Coronary artery (tissue), 2 donors: ENCODE data around the gene DISP3.

Source experiments
- DNase-seq: peaks from one replicate; pipeline ENCODE4 v3.0.0-alpha.2; 2017; ENCODE audit warnings: low spot score
- H3K27ac ChIP-seq, 2 donors: fragments of 200-600 bp; sonication (generic); one replicate each; pipeline ENCODE4 v1.5.1; 2016 to 2019
- H3K4me3 ChIP-seq: fragments of 200-600 bp; sonication (generic); 2 replicates; pipeline ENCODE4 v1.5.1; 2016; ENCODE audit warnings: mild to moderate bottlenecking, moderate library complexity
- CTCF ChIP-seq: fragments of 200-600 bp; sonication (generic); IDR thresholded peaks from one replicate; pipeline ENCODE4 v1.5.1; 2019; ENCODE audit warnings: antibody characterized with exemption

Gene DISP3

GRCh38 chr1:11478571-11479374, at the start of gene DISP3:
Gene DISP3 (plus strand): TSS chr1:11479155. CDS start chr1:11500993, 21,838 bp downstream.
- no peak for TF ChIP-seq CTCF
- DNase-seq = no peak
- Histone ChIP-seq H3K27ac (no peak within 1 kb of the TSS), H3K4me3 (peak within 1 kb of the TSS; percentile 64)

GRCh38 chr1:11429226-11429625, 49.7 kb upstream of the DISP3 start:
- no peak for TF ChIP-seq CTCF
- H3K4me3 ChIP-seq = no peak overlapping the region

GRCh38 chr1:11429935-11430334, 49.0 kb upstream of the DISP3 start:
- DNase-seq = no peak
- TF ChIP-seq CTCF = no peak

More at GRCh38 chr1:11429226-11429625, 49.7 kb upstream of the DISP3 start:
- H3K27ac ChIP-seq = no peak overlapping the region
- no peak for DNase-seq

GRCh38 chr1:11431941-11432507, 46.9 kb upstream of the DISP3 start:
- no peak for TF ChIP-seq CTCF
- no peak overlapping the region for H3K27ac ChIP-seq
- no peak overlapping the region for H3K4me3 ChIP-seq
- no peak for DNase-seq

More at GRCh38 chr1:11429935-11430334, 49.0 kb upstream of the DISP3 start:
- Histone ChIP-seq H3K4me3 (no peak overlapping the region), H3K27ac (no peak overlapping the region)

- H3K4me3 ChIP-seq = no peak overlapping the region
Measured at GRCh38 chr1:11432526-11432925, 46.4 kb upstream of the DISP3 start.

GRCh38 chr1:11434501-11434900, 44.5 kb upstream of the DISP3 start:
- H3K27ac ChIP-seq = no peak overlapping the region
- no peak for TF ChIP-seq CTCF
- no peak for DNase-seq

More at GRCh38 chr1:11432526-11432925, 46.4 kb upstream of the DISP3 start:
- TF ChIP-seq CTCF = no peak
- no peak overlapping the region for H3K27ac ChIP-seq
- no peak for DNase-seq

GRCh38 chr1:11434926-11435325, 44.0 kb upstream of the DISP3 start:
- no peak for DNase-seq
- Histone ChIP-seq H3K4me3 (no peak overlapping the region), H3K27ac (no peak overlapping the region)
- TF ChIP-seq CTCF = no peak

More at GRCh38 chr1:11434501-11434900, 44.5 kb upstream of the DISP3 start:
- H3K4me3 ChIP-seq = no peak overlapping the region
